ENCODE results near the gene ADGRF5.

The ADGRF5 gene

DNA sequence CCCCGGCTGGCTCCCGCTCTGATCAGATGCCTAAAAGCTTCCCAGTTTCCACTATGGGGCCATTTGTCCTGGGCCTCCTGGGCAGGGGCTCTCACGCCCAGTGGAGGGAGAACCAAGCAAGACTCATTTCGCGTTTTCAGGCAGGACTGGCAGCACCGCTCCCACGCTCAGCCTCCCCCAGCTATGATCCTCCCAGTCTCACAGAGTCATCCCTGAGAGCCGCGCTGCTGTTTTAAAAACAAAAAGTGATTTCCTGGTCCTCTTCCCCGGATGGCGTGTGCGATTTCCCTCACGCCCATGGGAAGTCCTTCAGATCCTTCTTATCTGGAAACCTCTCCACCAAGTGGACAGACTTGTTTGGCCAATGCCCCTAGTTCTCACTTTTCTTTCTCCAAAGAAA, at the start of gene ADGRF5:
Gene ADGRF5 (minus strand): TSS at position 208 of the 400 bp plus-strand sequence. CDS start 15,176 bp downstream, outside the sequence.
- Mint-ChIP-seq H3K36me3 (no peaks in the 10 kb centered on the region), H3K4me1 (no peaks in the 10 kb centered on the region), H3K27me3 (no peaks in the 10 kb centered on the region), H3K4me3 (no peak within 1 kb of the TSS), H3K27ac (no peak within 1 kb of the TSS), H3K9me3 (no peaks in the 10 kb centered on the region)
- ATAC-seq, result no peak

DNA sequence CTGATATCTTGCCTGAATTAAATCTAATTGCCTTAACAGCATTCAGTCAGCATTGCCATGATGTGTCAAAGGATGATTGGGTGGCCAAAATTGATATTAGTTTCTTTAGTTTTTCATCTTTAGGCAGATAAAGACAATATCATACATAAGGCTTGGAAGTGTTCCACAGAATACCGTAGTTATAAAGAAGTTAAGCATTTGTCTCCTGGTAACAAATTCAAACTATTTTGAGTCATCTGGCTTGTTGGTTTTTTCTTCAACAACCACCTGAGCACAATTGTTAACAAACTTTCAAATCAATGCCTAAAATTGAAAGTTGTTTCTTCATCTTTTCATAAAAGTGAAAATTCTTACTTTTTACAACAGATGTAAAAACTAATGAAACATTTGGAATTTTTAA, 47.5 kb upstream of the ADGRF5 start:
- Mint-ChIP-seq H3K4me3 (no peak overlapping the region), H3K27me3 (peaks cover 18% of the 10 kb centered on the region), H3K4me1 (no peaks in the 10 kb centered on the region), H3K36me3 (no peaks in the 10 kb centered on the region), H3K27ac (no peak overlapping the region), H3K9me3 (no peaks in the 10 kb centered on the region)
- no peak for ATAC-seq

GRCh38 chr6:46967826-46968349, 46.1 kb upstream of the ADGRF5 start:
- no peak overlapping the region for H3K27ac Mint-ChIP-seq
- no peak for ATAC-seq
- H3K27me3 Mint-ChIP-seq, result peaks cover 18% of the 10 kb centered on the region
- H3K9me3 Mint-ChIP-seq, result no peaks in the 10 kb centered on the region
- H3K4me1 Mint-ChIP-seq, result no peaks in the 10 kb centered on the region
- no peak overlapping the region for H3K4me3 Mint-ChIP-seq
- H3K36me3 Mint-ChIP-seq, result no peaks in the 10 kb centered on the region

GRCh38 chr6:46964716-46965519, 43.2 kb upstream of the ADGRF5 start:
- Mint-ChIP-seq H3K4me3 (no peak overlapping the region), H3K27ac (no peak overlapping the region), H3K27me3 (peaks cover 8% of the 10 kb centered on the region), H3K9me3 (no peaks in the 10 kb centered on the region), H3K36me3 (no peaks in the 10 kb centered on the region), H3K4me1 (no peaks in the 10 kb centered on the region)
- ATAC-seq, result no peak

- H3K4me3 Mint-ChIP-seq, result no peak overlapping the region
- H3K4me1 Mint-ChIP-seq, result no peaks in the 10 kb centered on the region
- H3K36me3 Mint-ChIP-seq, result no peaks in the 10 kb centered on the region
- peaks cover 3% of the 10 kb centered on the region for H3K9me3 Mint-ChIP-seq
- peaks cover 8% of the 10 kb centered on the region for H3K27me3 Mint-ChIP-seq
- H3K27ac Mint-ChIP-seq, result no peak overlapping the region
- ATAC-seq, result no peak
These were observed 41.9 kb upstream of the ADGRF5 start for GRCh38 chr6:46963626-46964025.

DNA sequence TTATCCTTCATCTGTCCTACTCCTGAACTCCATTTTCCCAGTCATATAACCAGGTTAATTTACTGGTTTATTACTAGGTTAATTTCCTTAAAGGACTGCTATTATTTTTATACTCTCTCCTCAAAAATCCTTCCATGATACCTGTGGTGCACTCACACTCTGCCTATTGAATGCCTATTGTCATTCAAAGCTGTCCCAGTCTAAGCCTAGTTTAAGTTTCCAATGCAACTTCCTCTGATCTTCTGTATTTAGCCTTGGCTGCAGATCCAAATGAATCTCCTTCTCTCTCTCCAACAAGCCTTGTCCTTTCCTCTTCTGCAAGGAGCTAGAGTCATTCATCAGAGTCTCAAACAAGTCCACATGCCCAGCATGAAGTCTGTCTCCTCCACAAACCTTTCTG, 41.3 kb upstream of the ADGRF5 start:
- no peaks in the 10 kb centered on the region for H3K36me3 Mint-ChIP-seq
- H3K27me3 Mint-ChIP-seq, result peaks cover 8% of the 10 kb centered on the region
- H3K4me1 Mint-ChIP-seq, result no peaks in the 10 kb centered on the region
- no peak overlapping the region for H3K27ac Mint-ChIP-seq
- H3K4me3 Mint-ChIP-seq, result no peak overlapping the region
- H3K9me3 Mint-ChIP-seq, result peaks cover 3% of the 10 kb centered on the region
- no peak for ATAC-seq

DNA sequence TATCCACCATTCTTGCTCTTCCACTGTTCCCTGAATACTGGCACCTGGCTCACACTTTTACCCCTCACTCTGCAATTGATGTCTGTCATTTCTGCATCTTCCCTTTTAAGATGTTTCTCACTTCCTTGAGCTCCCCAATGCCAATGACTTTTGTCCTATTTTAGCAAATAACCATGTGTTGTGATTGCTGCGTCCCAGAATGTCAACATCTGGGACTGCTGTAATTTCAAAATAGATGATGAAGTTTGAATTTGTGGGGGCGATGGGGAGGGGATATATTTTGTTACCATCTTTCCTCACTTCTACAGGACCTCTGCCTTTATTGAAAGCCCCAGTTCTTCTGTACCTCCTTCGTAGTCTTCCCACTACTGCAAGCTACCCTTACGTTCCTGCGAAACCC, 40.0 kb upstream of the ADGRF5 start:
- H3K4me1 Mint-ChIP-seq, result no peaks in the 10 kb centered on the region
- no peaks in the 10 kb centered on the region for H3K36me3 Mint-ChIP-seq
- H3K9me3 Mint-ChIP-seq, result peaks cover 3% of the 10 kb centered on the region
- peaks cover 9% of the 10 kb centered on the region for H3K27me3 Mint-ChIP-seq
- no peak overlapping the region for H3K27ac Mint-ChIP-seq
- no peak for ATAC-seq
- H3K4me3 Mint-ChIP-seq, result no peak overlapping the region

DNA sequence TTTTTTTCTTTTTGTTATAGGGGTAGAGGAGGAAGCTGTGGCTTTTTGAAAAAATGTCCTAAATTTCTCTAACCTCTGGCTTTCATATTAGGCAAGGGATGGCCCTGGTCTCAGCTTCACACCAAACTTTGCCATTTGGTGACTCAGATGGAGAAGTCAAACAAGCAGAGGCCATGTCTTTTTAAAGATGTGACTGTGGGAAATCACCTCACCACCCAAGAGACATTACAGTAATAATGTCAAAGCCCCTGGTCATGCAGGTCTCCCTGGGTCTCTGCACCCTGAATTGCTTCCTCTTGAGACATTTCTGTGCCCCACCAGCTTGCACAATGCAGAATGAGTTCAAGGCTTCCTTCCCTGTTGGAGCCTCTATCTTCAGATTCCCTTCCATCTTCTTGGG, 39.5 kb upstream of the ADGRF5 start:
- H3K36me3 Mint-ChIP-seq, result no peaks in the 10 kb centered on the region
- no peak overlapping the region for H3K4me3 Mint-ChIP-seq
- no peak overlapping the region for H3K27ac Mint-ChIP-seq
- H3K4me1 Mint-ChIP-seq, result no peaks in the 10 kb centered on the region
- peaks cover 3% of the 10 kb centered on the region for H3K9me3 Mint-ChIP-seq
- peaks cover 9% of the 10 kb centered on the region for H3K27me3 Mint-ChIP-seq
- peak; percentile 56 for ATAC-seq

- H3K27ac Mint-ChIP-seq, result no peak overlapping the region
- H3K27me3 Mint-ChIP-seq, result peaks cover 15% of the 10 kb centered on the region
- H3K36me3 Mint-ChIP-seq, result no peaks in the 10 kb centered on the region
- H3K4me1 Mint-ChIP-seq, result no peaks in the 10 kb centered on the region
- no peak for ATAC-seq
- H3K4me3 Mint-ChIP-seq, result no peak overlapping the region
- peaks cover 3% of the 10 kb centered on the region for H3K9me3 Mint-ChIP-seq
These were observed 37.7 kb upstream of the ADGRF5 start for GRCh38 chr6:46959419-46959818.

GRCh38 chr6:46956409-46956808, 34.7 kb upstream of the ADGRF5 start:
- no peaks in the 10 kb centered on the region for H3K36me3 Mint-ChIP-seq
- ATAC-seq, result no peak
- H3K4me1 Mint-ChIP-seq, result no peaks in the 10 kb centered on the region
- H3K9me3 Mint-ChIP-seq, result peaks cover 3% of the 10 kb centered on the region
- no peak overlapping the region for H3K27ac Mint-ChIP-seq
- H3K4me3 Mint-ChIP-seq, result no peak overlapping the region
- H3K27me3 Mint-ChIP-seq, result peaks cover 16% of the 10 kb centered on the region

DNA sequence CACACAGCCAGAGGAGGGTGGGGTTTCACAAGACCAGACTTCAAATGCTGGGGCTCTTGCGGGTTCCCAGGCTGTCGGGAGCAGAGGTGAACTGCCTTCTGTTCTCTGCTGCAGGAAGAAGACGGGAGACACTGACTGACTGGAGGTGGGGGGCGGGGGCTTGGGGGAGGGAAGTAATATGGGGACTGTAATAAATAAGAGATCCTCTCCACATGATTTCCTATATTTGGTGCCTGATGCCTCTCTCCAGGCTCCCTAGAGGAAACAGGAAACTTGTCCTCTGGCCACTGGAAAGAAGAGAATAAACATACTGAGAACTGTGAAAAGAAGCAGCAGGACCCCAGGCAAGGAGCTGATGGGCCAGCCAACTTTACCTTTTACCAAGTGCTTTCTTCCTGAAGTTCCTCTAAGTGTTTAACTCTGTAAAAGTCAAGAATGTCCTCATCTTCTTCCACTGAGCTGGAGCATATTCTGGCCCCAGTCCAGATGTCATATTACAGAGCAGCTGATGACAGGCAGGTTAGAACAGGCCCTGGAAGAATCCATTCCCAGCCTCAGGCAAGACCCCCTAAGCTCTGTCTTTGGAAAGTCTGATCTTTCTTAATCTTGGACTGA, 33.2 kb upstream of the ADGRF5 start:
- H3K9me3 Mint-ChIP-seq, result peaks cover 3% of the 10 kb centered on the region

DNA sequence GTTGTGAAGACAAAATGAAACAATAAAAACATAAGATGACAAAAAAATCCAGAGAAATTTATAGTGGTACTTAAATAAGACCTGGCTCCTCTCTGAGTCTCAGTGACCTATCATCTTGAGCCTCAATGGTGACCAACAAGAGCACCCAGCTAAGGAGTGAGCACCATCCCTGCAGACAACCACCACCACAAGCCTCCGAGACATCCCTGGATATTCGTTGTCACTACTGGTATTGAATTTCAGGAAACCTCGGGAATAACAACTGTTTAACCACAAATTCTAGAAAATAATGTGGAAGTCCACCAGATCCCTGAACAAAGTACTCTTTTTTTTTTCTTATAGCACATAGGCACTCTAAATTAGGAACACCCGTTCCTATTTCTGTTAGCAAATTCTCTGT, 32.2 kb upstream of the ADGRF5 start:
- H3K4me1 Mint-ChIP-seq, result no peaks in the 10 kb centered on the region
- H3K27me3 Mint-ChIP-seq, result peaks cover 24% of the 10 kb centered on the region
- H3K27ac Mint-ChIP-seq, result no peak overlapping the region
- H3K4me3 Mint-ChIP-seq, result no peak overlapping the region
- no peaks in the 10 kb centered on the region for H3K36me3 Mint-ChIP-seq
- no peak for ATAC-seq
- no peaks in the 10 kb centered on the region for H3K9me3 Mint-ChIP-seq

More for the DNA sequence above, 33.2 kb upstream of the ADGRF5 start:
- Mint-ChIP-seq H3K27ac (no peak overlapping the region), H3K27me3 (peaks cover 24% of the 10 kb centered on the region), H3K4me1 (no peaks in the 10 kb centered on the region), H3K36me3 (no peaks in the 10 kb centered on the region), H3K4me3 (no peak overlapping the region)
- peak; percentile 8 for ATAC-seq

- Mint-ChIP-seq H3K4me3 (no peak overlapping the region), H3K4me1 (no peaks in the 10 kb centered on the region), H3K9me3 (no peaks in the 10 kb centered on the region), H3K36me3 (no peaks in the 10 kb centered on the region), H3K27me3 (peaks cover 20% of the 10 kb centered on the region), H3K27ac (no peak overlapping the region)
- no peak for ATAC-seq
These were observed 28.0 kb upstream of the ADGRF5 start for GRCh38 chr6:46949632-46950280.

GRCh38 chr6:46948699-46949098, 27.0 kb upstream of the ADGRF5 start:
- H3K27ac Mint-ChIP-seq, result no peak overlapping the region
- H3K27me3 Mint-ChIP-seq, result peaks cover 20% of the 10 kb centered on the region
- H3K4me3 Mint-ChIP-seq, result no peak overlapping the region
- H3K36me3 Mint-ChIP-seq, result no peaks in the 10 kb centered on the region
- ATAC-seq, result no peak
- H3K4me1 Mint-ChIP-seq, result no peaks in the 10 kb centered on the region
- no peaks in the 10 kb centered on the region for H3K9me3 Mint-ChIP-seq

- Mint-ChIP-seq H3K27me3 (peaks cover 20% of the 10 kb centered on the region), H3K4me3 (no peak overlapping the region), H3K27ac (no peak overlapping the region), H3K36me3 (no peaks in the 10 kb centered on the region), H3K4me1 (no peaks in the 10 kb centered on the region), H3K9me3 (no peaks in the 10 kb centered on the region)
- no peak for ATAC-seq
These were observed 25.8 kb upstream of the ADGRF5 start for GRCh38 chr6:46947497-46947896.
